Pancreas (tissue), 10 donors: ENCODE measurements around the gene RPTOR. TPM values are rescaled to one million over a fixed set of nuclear protein-coding genes. Genes with fewer than 3 reads are reported as not detected.
A peak's percentile ranks its signal among the peaks of the same experiment; 100 is the strongest.

ENCODE experiments used
- ATAC-seq, 4 donors: fragments of 200-7000 bp; cut with Tn5 transposase; one replicate each; pipeline versions ENCODE4 v1.8.0 to v1.9.1; 2020; ENCODE audit warnings: mild to moderate bottlenecking in 4 of 4, moderate library complexity in 4 of 4
- DNase-seq, 6 donors: peaks; one replicate each; pipeline ENCODE4 v3.0.0-alpha.2; 2020
- FAIRE-seq: peaks from 2 replicates; lab custom pipeline; 2012; peaks lifted over from hg19 to GRCh38; lab: Jason Lieb, UNC
- H3K27ac ChIP-seq, 4 donors: fragments of 200-600 bp; sonication (generic); 1 replicate in 3 of 4; 2 replicates in 1 of 4; pipeline versions ENCODE4 v1.5.0 to v1.8.0; 2020
- H3K27me3 ChIP-seq, 4 donors: fragments of 200-600 bp; one replicate each; pipeline ENCODE4 v1.8.0; 2021
- H3K36me3 ChIP-seq, 3 donors: fragments of 200-600 bp; sonication (generic) in 1 of 3; one replicate each; pipeline versions ENCODE4 v1.5.0 to v1.8.0; 2020 to 2021
- H3K4me1 ChIP-seq, 3 donors: fragments of 200-600 bp; one replicate each; pipeline ENCODE4 v1.8.0; 2021
- H3K4me3 ChIP-seq, 4 donors: fragments of 200-600 bp; sonication (generic) in 2 of 4; one replicate each; pipeline versions ENCODE4 v1.5.0 to v1.8.0; 2020 to 2021
- H3K9me3 ChIP-seq, 4 donors: fragments of 200-600 bp; one replicate each; pipeline ENCODE4 v1.8.0; 2021
- CTCF ChIP-seq, 4 donors: fragments of 200-600 bp; sonication (generic) in 3 of 4; IDR thresholded peaks; one replicate each; pipeline versions ENCODE4 v1.5.0 to v1.8.0; 2021; ENCODE audit warnings: antibody characterized with exemption in 4 of 4
- WGBS, 2 donors: extraction: QIAGEN DNeasy Blood & Tissue Kit; methylation state at CpG; one replicate each; pipeline ENCODE4 v1.1.7; 2013; 5-methylcytosine and 5-hydroxymethylcytosine counted together
- intact Hi-C, 3 donors: fragments of 100-400 bp; cut with DNase I; formaldehyde crosslinking; loops; one replicate each; pipeline versions ENCODE4 v1.11.1 to v1.14.2; 2022
- polyA plus RNA-seq, 2 donors: library from polyadenylated mRNA; stranded (reverse); fragments of 200-250 nt; gene quantifications; one replicate each; pipeline ENCODE4 v1.2.3, GENCODE V29; 2013
- total RNA-seq, 6 donors: library from RNA; stranded (reverse); fragmentation: NEBNext Ultra II Directional in 4 of 6; extraction: Animal tissue kit (Norgen Biotek cat#: 25700) in 4 of 6; gene quantifications; one replicate each; pipeline versions ENCODE4 v1.2.1 to v1.2.4, GENCODE V29; 2021 to 2023
- donor health status: healthy with polysubstance abuse.
- donor health status: DM: no; HTN: no; CAD: no; lungs with moderate emphysema.
- donor health status: DM: no; HTN: no; CAD: no.
- donor health status: control.
- donor health status: control.
- donor health status: Bipolar disorder and iron deficiency.
- donor health status: DM: yes; HTN: yes; CAD: no.
- donor health status: DM: no; HTN: no; CAD: no.
- donor health status: DM: no; HTN: no; CAD: no.
- donor health status: DM: yes; HTN: yes; CAD: no.

The RPTOR gene
- total and polyA plus RNA-seq, 8 donors: 5.0 to 18.9 (median 13.2) TPM

GRCh38 chr17:80987941-80988461 is 443.4 kb downstream of the RPTOR start:
- Histone ChIP-seq H3K27me3 (no peaks in the 10 kb centered on the region), H3K27ac (no peak overlapping the region), H3K9me3 (no peaks in the 10 kb centered on the region), H3K4me3 (no peak overlapping the region), H3K4me1 (peaks cover 0 to 11% (median 3%) of the 10 kb centered on the region in 3 donors), H3K36me3 (no peaks in the 10 kb centered on the region)
- DNase-seq (no peak), FAIRE-seq (no peak), ATAC-seq (no peak)
- intact Hi-C loops: no loop called here
- 59 to 60% methylated on average over 16 of the region's 16 CpGs for WGBS, 2 donors
- TF ChIP-seq CTCF (IDR thresholded peaks at IDR 0.05): no peak

GRCh38 chr17:80989586-80989913 is 444.9 kb downstream of the RPTOR start:
- Histone ChIP-seq H3K4me1 (peaks cover 0 to 15% (median 8%) of the 10 kb centered on the region in 3 donors), H3K27ac (no peak overlapping the region), H3K36me3 (no peaks in the 10 kb centered on the region), H3K9me3 (no peaks in the 10 kb centered on the region), H3K4me3 (no peak overlapping the region), H3K27me3 (no peaks in the 10 kb centered on the region)
- TF ChIP-seq CTCF (IDR thresholded peaks at IDR 0.05): no peak
- DNase-seq (no peak), ATAC-seq (no peak), FAIRE-seq (no peak)
- intact Hi-C loops: no loop called here
- WGBS, 2 donors: 66 to 70% methylated on average over 11 of the region's 11 CpGs

- Histone ChIP-seq H3K27ac (no peak overlapping the region), H3K27me3 (no peaks in the 10 kb centered on the region), H3K9me3 (no peaks in the 10 kb centered on the region), H3K4me1 (peaks cover 0 to 15% (median 8%) of the 10 kb centered on the region in 3 donors), H3K36me3 (peaks cover 0 to 10% (median 0%) of the 10 kb centered on the region in 3 donors), H3K4me3 (peak overlapping the region; percentile 93 to 99 (median 98))
- 22 to 30% methylated on average over 22 of the region's 22 CpGs for whole genome bisulfite sequencing, 2 donors
- ATAC-seq (peak in 1 of 4 donors; percentile 5), FAIRE-seq (no peak), DNase-seq (peak in 1 of 6 donors; percentile 46)
- intact Hi-C loops: no loop called here
- no peak for TF ChIP-seq CTCF (IDR thresholded peaks at IDR 0.05)
Observed at GRCh38 chr17:80990921-80991644, 446.4 kb downstream of the RPTOR start.

GRCh38 chr17:80991645-80992076 is 447.0 kb downstream of the RPTOR start, which contains the start of gene CHMP6:
Gene CHMP6, plus strand, starts transcription at chr17:80991841. Its CDS starts 78 bp downstream, at chr17:80991919.
- TF ChIP-seq CTCF (IDR thresholded peaks at IDR 0.05): no peak
- Histone ChIP-seq H3K27me3 (no peaks in the 10 kb centered on the region), H3K36me3 (peaks cover 0 to 16% (median 4%) of the 10 kb centered on the region in 3 donors), H3K4me1 (peaks cover 0 to 15% (median 8%) of the 10 kb centered on the region in 3 donors), H3K9me3 (no peaks in the 10 kb centered on the region), H3K4me3 (peak within 1 kb of the TSS; percentile 93 to 99 (median 98)), H3K27ac (peak within 1 kb of the TSS in 1 of 4 donors; percentile 22)
- FAIRE-seq: no peak
- peak; percentile 65 to 92 (median 78) for DNase-seq
- ATAC-seq: peak; percentile 76 to 90 (median 84)
- WGBS, 2 donors: 1% methylated on average over 52 to 66 of the region's 66 CpGs
- intact Hi-C loops: no loop called here
